NCI-H2107 (cell line): ENCODE data around the gene SLTM.
A peak's percentile ranks its signal among the peaks of the same experiment; 100 is the strongest.
"Not testable (repeated sequence)": the region's sequence is repeated elsewhere in the genome, so short reads cannot be mapped to it uniquely, and the experiment has no call there.

Experiments used
- DNase-seq: peaks from one replicate; lab custom pipeline; 2025; lab: John Stamatoyannopoulos, UW

Gene SLTM

DNA sequence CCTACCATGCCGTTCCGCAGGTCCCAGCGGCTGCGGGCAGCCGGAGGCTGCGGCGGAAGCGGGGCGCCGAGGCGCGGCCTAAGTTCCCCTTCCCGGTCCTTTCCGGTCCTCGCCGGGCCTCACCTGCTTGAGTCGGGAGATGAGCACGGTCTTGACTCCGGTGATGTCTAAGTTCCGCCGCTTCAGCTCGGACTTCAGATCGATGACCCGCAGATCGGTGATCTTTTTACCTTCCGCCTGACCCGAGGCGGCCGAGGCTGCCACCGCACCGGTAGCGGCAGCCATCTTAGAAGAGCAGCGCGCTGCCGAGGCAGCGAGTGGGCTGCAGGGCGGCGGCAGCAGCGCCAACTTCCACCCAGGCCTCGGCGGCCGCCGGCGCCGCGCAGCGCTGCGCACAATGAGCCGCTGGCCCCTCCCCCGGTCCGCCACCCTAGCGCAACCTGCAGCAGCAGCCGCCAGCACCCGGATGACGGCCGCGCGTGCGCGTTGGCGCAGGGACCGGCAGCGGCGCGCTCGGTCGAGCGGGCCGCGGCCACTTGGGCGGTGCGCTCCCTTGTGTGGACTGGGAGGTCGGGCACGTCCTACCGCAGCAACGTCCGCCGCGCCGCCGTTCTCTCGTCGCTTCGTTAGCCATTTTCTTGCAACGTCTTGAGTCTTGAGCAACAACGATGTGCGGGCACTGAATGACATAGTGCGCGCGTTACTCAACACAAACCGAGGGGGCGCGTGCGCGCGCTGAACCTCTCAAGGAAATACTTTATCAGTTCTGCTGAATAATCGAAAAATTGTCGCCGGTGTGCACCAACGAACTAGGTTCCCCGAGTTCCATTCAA, at the start of gene SLTM:
Gene SLTM (minus strand): TSS at position 399 of the 833 bp plus-strand sequence. CDS start 114 bp downstream, at position 285.
- peak; percentile 57 for DNase-seq

DNA sequence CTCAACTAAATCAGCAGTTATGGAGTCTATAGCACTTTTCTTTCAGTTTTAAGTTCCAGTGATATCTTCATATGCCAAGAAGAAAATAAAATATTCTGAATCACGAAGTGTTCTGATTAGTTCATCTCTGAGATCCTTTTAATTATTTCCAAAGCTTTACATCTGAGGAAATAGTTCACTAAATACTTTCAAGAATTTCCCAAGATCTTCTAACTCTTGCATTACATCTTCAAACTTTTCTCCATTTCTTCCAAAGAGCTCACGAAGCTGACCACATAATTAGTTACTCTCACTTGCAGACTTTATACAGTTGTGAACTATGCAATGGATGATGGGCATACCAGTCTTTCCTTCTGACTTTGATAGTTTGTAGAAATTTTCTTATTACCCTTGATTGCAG, 49.8 kb upstream of the SLTM start:
- DNase-seq: no peak

DNA sequence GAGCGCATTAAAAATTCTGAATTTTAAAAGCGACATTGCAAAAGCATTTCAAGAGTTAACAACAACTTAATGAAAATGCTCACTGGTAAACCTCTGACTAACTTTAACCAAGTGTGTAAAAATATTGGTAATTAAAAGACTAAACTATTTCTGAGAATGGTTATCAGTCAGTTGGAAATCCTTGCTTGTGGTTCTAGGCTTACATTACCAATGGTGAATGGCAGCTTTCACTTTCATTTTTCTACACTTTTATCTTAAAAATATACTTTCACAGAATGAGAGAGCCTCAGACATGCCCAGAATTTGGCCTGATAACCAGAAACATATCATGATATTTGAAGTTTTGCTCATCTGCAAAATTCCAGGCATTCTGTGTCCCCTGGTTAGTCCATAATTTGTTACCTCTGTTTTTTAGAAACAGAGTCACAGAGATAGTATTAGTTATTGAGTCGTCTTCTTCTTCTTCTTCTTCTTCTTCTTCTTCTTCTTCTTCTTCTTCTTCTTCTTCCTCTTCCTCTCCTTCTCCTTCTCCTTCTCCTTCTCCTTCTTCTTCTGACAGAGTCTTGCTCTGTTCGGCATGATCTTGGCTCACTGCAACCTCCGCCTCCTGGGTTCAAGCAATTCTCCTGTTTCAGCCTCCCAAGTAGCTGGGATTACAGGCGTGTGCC, 48.5 kb upstream of the SLTM start:
- DNase-seq: no peak

DNA sequence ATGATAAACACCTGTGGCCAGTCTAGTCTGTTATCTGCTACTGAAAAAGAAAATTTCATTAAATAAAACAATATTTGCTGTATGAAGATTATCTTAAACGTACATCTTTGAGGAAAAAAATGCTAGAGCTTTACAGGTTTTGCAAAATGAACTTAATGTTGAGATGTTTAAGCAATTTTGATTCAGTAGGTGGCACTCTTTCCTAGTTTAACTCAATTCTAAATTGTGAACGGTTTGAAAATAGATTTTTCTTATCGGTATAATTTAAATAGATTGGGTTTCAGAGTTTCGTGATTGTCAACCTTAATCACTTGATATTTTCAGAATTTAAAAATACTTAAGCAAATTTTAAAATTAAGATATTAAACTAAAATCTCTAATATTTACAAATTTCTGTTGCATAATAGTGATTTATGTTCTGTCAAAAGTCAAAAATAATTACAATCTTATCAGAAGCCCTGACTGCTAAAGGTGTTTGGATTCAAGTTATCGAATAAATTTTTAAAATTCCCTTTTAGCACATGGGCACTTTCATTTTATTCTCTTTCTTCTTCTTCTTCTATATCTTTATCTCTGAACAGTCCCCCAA, 47.0 kb upstream of the SLTM start:
- DNase-seq: no peak

DNA sequence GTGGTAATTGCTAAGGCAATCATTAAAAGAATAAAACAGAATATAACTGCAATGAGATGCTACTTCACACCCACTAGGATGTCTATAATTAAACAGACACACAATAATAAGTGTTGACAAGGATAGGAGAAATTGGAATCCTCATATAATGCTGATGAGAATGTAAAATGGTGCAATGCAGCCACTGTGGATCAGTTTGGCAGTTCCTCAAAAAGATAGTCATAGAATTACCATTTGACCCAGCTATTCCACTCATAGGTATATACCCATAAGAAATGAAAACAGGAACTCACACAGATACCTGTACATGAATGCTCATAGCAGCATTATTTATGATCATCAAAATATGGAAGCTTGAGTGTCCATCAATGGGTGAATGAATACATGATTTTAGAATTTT, 44.4 kb upstream of the SLTM start:
- DNase-seq: no peak

DNA sequence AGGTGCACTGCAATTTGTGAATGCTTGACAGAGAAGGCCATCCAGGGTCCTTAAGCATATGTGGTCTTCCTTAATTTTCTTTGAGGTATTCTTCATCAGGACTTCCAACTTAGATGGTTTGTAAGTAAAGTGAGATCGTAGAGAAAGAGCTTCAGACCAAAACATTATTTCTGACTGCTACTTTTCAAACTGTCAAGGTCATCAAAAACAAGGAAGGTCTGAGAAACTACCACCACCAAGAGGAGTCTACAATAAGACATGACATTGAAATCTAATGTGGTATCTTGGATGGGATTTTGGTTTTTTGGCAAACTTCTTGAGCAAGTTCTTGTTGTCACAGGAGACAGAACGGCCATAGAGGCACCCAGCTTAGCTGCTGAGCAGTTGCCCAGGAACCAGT, 34.0 kb upstream of the SLTM start:
- DNase-seq: no peak

DNA sequence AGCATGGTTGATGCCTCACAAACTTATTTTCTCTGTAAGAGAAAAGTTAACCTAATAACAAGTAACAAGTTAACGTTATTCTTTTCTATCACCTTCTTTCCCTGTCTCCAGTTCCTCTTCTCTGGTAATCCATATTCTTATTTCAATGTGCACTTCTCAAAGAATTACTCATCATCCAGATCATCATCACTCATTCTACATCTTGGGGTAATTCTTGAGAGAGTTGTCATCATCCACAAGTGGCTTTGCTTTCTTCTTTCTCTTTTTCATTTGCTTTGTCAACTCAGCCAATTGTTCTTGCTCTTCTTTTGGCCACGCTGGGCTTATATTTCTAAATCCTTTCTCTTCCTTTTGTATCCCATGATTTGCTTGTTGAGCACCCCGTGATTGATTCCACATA, 33.2 kb upstream of the SLTM start:
- no peak for DNase-seq

DNA sequence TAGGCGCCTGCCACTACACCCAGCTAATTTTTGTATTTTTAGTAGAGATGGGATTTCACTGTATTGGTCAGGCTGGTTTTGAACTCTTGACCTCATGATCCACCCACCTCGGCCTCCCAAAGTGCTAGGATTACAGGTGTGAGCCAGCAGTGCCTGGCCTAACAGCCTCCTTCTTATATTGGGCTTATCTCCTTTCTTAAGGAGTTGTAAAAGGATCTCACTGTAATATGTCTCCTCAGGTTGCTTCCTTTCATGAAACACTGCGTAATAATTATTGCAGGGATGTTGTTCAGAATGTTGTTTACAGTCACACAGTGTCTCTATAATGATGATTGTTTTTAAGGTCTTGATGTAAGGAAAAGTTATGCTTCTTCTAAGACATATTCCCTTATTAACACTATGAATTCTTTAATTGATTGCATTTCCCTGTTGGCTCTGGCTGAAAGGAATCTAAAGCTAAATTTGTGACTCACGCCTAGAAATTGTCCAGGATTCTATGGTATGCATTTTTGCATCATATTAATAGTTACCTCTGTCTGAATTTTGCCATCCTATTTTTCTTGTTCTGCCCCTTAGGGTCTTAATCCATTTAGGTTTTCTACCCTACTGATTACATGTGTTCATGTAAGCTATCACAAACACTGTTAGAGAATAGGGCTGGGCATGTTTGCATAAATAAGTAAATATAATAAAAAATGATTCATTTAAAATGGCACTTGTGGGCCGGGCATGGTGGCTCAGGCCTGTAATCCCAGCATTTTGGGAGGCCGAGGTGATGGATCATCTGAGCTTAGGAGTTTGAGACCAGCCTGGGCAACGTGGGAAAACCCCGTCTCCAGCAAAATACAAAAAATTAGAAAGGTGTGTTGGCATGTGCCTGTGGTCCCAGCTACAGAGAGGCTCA, 29.4 kb upstream of the SLTM start:
- DNase-seq: no peak

DNA sequence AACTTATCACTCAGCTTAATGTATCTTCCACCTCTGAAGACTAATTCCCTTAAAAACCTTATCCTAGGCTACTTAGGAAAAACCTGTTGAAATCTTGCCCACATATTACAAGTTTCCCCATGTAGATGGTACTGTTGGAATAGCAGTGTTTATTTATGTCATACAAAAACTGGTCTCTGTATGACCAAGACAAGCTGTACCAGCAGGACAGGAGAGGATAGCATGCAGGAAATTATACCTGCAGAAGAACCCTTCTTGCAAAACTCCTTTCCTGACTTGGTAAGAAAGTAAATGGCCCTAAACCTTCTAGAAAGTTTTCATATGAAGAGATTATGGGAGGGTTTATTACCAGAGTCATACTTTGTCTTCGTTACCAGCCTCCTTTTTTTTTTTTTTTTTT, 28.7 kb upstream of the SLTM start:
- DNase-seq: no peak

DNA sequence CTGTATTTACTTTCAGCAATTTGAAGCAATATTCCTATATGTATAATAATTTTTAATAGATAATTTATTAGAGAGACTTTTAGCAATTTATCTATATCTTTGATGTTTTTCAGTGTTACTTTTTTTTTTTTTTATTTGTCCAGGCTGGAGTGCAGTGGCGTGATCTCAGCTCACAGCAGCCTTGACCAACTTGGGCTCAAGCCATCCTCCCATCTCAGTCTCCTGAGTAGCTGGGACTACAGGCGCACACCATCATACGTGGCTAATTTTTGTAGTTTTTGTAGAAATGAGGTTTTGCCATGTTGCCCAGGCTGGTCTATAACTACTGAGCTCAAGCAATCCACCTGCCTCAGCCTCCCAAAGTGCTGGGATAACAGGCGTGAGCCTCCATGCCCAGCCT, 25.3 kb upstream of the SLTM start:
- no peak for DNase-seq

DNA sequence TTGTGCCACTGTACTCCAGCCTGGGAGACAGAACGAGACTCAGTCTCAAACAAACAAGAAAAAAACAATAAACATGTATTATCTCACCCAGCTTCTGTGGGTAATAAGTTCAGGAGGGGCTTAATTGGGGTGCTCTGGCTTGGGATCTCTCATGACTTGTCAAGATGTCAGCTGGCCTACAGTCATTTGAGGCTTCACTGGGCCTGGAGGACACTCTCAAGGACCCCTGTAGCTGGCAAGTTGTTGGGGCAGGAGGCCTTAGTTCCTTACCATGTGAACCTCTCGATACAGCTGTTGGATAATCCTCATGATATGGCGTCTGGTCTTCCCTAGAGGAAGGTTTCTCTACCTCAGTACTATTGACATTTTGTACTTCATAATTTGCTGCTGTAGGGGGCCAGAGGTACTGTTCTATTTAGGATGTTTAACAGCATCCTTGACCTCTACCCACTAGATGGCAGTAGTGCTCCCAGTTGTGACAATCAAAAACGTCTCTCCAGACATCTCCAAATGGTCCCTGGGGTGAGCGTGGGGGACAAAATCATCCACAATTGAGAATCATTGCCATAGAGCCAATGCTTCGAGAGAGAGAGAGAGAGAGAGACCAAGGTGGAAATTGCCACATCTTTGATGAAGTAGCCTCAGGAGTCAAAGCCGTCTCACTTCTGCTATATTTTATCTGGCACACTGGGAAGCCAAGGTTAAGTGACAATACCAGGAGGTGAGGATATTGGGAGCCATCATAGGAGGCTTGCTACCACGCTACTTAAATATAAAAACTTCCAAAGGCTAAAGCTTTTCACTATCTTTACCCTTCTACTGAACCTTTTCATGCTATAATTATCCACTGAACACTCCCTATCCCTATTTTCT, 23.9 kb upstream of the SLTM start:
- DNase-seq: peak; percentile 5

DNA sequence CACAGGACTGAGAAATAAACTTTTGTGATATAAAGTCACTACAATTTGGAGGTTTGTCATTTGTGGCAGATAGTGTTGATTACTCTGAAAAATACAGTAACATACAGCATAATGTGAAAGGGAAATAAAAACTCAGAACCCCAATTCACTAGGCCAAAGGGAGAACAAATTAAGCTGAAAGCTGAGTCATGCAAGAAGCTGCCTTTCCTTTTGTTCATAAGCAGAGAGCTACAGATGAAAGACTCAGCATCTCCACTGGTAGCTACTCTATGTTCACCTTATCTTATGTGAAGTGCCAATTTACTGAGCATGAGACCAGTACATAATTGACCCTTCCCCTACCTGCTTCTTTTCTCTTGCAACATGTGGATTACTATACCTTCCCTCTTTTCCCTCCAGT, 19.3 kb upstream of the SLTM start:
- DNase-seq: no peak

DNA sequence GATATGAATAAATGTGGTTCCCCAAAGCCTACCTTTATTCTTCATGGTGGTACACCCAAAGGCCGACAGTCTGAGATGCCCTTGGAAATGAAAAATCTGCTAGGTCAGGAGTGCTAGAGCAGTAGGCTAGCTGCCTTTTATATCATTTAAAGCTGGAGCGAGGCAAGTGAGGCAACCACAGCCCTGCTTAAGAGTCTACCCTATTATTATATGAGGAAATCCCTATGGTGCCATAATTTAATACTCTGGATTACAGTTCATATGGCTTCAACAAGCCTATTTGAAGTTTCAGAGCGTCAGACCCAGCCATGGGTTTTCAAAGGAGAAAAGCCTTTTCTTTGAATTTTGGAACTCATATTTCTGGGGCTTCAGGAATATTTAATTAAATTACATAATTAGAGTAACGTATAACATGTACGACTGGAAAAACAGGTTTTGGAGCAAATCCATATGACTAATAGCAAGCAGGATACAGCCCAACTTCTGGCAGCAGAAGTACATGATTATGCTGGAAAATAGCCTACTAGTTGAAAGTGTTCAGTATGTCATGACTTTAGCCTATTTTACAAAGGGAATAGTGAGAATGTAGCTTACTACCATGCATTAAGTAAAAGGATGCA, 18.0 kb upstream of the SLTM start:
- no peak for DNase-seq

DNA sequence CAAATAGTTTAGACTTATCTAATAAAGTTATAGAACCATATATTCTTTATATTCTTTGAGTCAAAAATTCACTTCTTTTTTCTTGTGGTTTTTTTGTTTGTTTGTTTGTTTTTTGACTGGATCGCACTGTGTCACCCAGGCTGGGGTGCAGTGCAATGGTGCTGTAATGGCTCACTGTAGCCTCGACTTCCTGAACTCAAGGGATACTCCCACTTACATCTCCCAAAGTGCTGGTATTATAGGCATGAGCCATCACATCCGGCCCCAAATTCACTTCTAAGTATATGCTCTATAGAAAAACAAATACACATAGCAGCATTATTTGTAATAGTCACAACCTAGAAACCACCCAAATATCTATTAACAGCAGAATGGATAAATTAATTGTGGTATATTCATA, 13.7 kb upstream of the SLTM start:
- no peak for DNase-seq

DNA sequence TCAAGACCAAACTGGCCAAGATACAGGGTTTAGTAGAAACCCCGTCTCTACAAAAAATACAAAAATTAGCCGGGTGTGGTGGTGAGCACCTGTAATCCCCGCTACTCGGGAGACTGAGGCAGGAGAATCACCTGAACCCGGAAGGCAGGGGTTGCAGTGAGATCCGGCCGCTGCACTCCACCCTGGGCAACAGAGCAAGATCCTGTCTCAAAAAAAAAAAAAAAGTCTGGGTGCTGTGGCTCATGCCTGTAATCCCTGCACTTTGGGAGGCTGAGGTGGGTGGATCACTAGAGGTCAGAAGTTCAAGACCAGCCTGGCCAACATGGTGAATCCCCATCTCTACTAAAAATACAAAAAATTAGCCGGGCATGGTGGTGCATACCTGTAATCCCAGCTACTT, 1.5 kb upstream of the SLTM start:
- DNase-seq: not testable (repeated sequence)

DNA sequence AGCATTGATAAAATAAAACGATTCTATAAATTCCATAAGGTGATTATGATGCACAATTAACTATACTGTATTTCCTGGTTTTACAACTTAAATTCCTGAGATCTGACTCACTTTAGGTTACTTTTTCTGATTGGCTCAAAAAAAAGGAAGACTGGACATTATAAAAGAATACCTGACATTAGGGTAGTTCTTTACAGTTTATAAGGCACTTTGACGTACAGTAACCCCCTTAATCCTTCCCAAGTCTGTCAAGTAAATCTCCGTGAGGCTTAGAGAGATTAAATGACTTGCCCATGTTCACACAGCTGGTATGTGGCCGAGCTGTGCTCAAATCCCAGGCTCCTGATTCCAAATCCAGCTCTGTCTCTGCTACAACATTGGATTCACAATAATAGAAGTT, 1.0 kb upstream of the SLTM start:
- no peak for DNase-seq

DNA sequence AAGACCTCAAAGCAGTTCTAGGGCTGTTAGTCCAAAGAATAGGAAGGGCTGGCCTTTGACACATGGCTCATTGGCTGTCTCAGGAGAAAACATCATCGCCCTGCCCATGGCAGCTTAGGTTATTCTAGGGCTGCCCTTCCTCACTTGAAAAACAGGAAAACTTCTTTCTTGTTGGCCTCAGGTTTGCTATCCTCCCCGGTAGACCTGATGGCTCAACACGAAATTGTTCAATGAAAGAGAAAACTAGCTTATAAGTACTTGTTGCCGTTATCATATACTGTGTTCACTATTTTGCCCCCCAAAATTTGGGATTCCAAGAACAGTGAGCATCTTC, 602 bp upstream of the SLTM start:
- DNase-seq: no peak

DNA sequence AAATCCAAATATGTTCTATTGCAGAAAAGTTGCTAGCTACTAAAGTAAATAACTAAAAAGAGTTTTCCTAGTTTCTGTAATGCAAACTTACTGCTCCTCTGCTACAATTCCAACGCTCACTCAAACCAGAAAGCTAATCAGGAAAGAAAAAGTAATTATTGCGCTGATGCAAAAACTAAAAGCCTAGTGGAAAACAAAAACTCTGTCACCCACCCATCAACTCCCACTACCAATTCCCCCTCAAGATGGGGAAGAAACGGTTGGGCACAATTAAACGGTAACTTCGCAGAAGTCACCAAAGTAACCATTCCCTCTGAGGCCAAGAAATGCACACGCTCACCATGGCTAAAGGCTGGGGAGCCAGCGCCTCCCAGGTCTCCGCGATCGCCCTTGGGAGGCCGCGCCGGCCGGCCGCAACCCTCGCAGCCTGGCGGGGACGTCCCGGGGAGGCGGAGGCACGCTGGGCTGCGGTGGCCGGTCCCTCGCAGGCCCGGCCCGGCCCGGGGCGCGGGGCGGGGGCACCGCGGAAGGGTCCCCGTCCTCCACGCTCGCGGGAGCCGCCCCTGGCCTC, 684 bp downstream of the SLTM start:
- DNase-seq: peak; percentile 3

DNA sequence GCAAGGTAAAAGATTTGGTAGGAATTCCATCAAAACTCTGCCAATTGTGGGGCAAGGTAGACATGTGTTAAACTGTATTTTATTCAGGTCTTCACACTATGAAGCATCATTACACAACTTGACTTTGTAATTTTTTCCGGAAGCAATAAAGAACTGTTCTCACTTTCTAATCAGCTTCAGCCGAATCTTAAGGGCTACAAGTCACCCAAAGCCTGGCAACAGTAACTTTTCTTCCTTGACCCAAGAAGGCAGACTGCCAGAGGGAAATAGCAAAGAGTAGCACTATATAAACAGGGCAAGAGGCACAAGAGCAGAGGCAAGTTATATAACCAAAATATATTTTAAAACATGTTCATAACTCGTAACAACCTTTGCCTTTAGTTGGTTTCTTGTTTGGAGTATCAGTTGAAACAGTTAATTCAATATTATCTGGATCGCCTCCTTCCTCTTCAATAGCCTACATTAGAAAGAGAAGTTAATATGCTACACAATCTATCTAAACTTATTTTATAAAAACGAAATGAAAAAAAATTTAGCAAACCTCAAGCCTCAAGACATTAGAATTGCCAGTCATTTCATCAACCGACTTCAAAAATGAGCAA, 1.4 kb downstream of the SLTM start:
- DNase-seq: no peak

DNA sequence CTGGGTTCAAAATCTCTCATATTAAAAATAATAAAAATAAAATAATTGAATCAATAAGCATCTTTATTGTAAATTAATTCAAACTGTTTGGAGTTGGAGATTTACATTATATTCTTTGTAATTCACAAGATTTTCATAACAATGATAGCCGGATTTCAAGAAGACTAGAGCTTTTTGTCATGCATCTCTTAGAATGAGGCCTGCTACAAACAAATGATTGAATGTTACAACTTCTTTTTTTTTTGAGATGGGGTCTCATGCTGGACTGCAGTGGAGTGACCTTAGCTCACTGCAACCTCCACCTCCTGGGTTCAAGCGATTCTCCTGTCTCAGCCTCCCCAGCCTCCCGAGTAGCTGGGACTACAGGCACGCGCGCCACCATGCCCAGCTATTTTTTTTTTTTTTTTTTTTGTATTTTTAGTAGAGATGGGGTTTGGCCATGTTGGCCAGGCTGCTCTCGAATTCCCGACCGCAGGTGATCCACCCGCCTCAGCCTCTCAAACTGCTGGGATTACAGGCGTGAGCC, 3.5 kb downstream of the SLTM start:
- DNase-seq: no peak
